Measurements from ENCODE around the gene CFAP251.

DNA sequence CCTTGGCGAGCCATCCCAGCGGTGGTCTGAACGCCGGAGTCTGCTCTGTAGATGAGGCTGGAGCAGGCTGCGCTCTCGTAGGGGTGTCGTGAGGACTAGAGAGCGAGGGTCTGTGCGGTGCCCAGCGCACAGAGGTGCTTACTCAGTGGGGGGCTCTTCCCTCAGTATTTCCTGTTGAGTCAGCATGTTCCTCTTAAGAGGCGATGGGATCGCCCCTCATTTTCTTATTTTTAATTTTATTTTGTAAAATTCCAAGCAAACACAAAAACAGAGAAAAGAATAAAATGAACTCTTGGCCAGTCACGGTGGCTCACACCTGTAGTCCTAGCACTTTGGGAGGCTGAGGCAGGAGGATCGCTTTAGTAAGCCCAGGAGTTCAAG, 62.5 kb downstream of the CFAP251 start:
- TF ChIP-seq CTCF (IDR thresholded peaks at IDR 0.05) (no peak), POLR2AphosphoS5 (IDR thresholded peaks at IDR 0.05) (no peak)

All from sigmoid colon (tissue), 4 donors.